Kasumi-1 (cell line): ENCODE data around the gene TMEM255A.
"Not testable (repeated sequence)": the region's sequence is repeated elsewhere in the genome, so short reads cannot be mapped to it uniquely, and the experiment has no call there.

Experiments
- DNase-seq, 2 experiments: peaks; one replicate each; lab custom pipeline; 2025; lab: John Stamatoyannopoulos, UW

TMEM255A gene

GRCh38 chrX:120310861-120311726, at the start of gene TMEM255A:
Gene TMEM255A, minus strand, starts transcription at chrX:120311461. Its CDS starts 152 bp downstream, at chrX:120311309.
- DNase-seq, result no peak

GRCh38 chrX:120358737-120359456, 47.6 kb upstream of the TMEM255A start:
- DNase-seq, result no peak

- DNase-seq, result no peak
Measured at GRCh38 chrX:120357186-120357585, 45.9 kb upstream of the TMEM255A start.

GRCh38 chrX:120356084-120356483, 44.8 kb upstream of the TMEM255A start:
- DNase-seq, result no peak

- DNase-seq, result no peak
Measured at GRCh38 chrX:120350450-120351138, 39.3 kb upstream of the TMEM255A start.

GRCh38 chrX:120344566-120344965, 33.3 kb upstream of the TMEM255A start:
- DNase-seq, result not testable (repeated sequence)

- DNase-seq, result no peak
Measured at GRCh38 chrX:120336899-120337298, 25.6 kb upstream of the TMEM255A start.

GRCh38 chrX:120335289-120335688, 24.0 kb upstream of the TMEM255A start:
- no peak for DNase-seq

- peak; percentile 19 to 45 for DNase-seq
Measured at GRCh38 chrX:120334603-120335002, 23.3 kb upstream of the TMEM255A start.

- no peak for DNase-seq
Measured at GRCh38 chrX:120334151-120334550, 22.9 kb upstream of the TMEM255A start.

- DNase-seq, result no peak
Measured at GRCh38 chrX:120332394-120332793, 21.1 kb upstream of the TMEM255A start.

GRCh38 chrX:120331116-120331515, 19.9 kb upstream of the TMEM255A start:
- DNase-seq, result no peak

GRCh38 chrX:120321520-120322281, 10.4 kb upstream of the TMEM255A start:
- no peak for DNase-seq

GRCh38 chrX:120318411-120318810, 7.2 kb upstream of the TMEM255A start:
- no peak for DNase-seq

- DNase-seq, result no peak
Measured at GRCh38 chrX:120316587-120317283, 5.5 kb upstream of the TMEM255A start.

GRCh38 chrX:120315776-120316175, 4.5 kb upstream of the TMEM255A start:
- DNase-seq, result no peak

GRCh38 chrX:120311727-120312063, 434 bp upstream of the TMEM255A start:
- no peak for DNase-seq

- no peak for DNase-seq
Measured at GRCh38 chrX:120309873-120310705, 1.2 kb downstream of the TMEM255A start.

GRCh38 chrX:120308959-120309872, 2.0 kb downstream of the TMEM255A start:
- peak; percentile 54 to 67 for DNase-seq
